ENCODE data around the gene MRI1. TPM values are rescaled to one million over a fixed set of nuclear protein-coding genes. Genes with fewer than 3 reads are reported as not detected.

MRI1 gene
- total RNA-seq (2022) (30.2 and 32.6 TPM in 2 replicates), Bru-seq, nascent RNA (percentile 56 among the genes with signal in this experiment), BruChase-seq, experiment 1, labeled RNA remaining after a 6-hour chase (percentile 72 among the genes with signal in this experiment), BruChase-seq, experiment 2, labeled RNA remaining after a 2-hour chase (percentile 76 among the genes with signal in this experiment)
- long read RNA-seq, partial matches to known transcripts = 0 of 10 reads
- long read RNA-seq, other reads (novel, unspliced or antisense) = 9 of 10 reads

- peak within 1 kb of the TSS; percentile 73 for H3K27ac Mint-ChIP-seq (ENCODE audit: unreplicated experiment)
- H3K27me3 Mint-ChIP-seq (ENCODE audit: unreplicated experiment) = no peaks in the 10 kb centered on the region
- peaks cover 36% of the 10 kb centered on the region for H3K36me3 Mint-ChIP-seq (ENCODE audit: insufficient read depth, unreplicated experiment)
- no peak for TF ChIP-seq CTCF (IDR thresholded peaks at IDR 0.05; ENCODE audit: unreplicated experiment)
- H3K9me3 Mint-ChIP-seq (ENCODE audit: low read depth, unreplicated experiment) = no peaks in the 10 kb centered on the region
- BruUV-seq (replicated peaks) = TSS peak; percentile 93
- CTCF ChIA-PET = interaction anchor here (0.5 to 1.1 kb wide), 4 partner anchors 9 to 367 kb away, joined by 3 to 4 read pairs (median 3); no protein-coding TSS in a partner anchor
- DNase-seq = peak; percentile 74
- intact Hi-C loops (cut with micrococcal nuclease; ENCODE audit: unreplicated experiment) = no loop called here
- peak within 1 kb of the TSS; percentile 69 for H3K4me3 Mint-ChIP-seq (ENCODE audit: low read depth, unreplicated experiment)
- peaks cover 11% of the 10 kb centered on the region for H3K4me1 Mint-ChIP-seq (ENCODE audit: low read depth, unreplicated experiment)
Observed at GRCh38 chr19:13764101-13764807, at the start of gene MRI1. MRI1 (plus strand) TSS chr19:13764522; CDS start chr19:13764589, 67 bp downstream.

GRCh38 chr19:13717194-13717643, 47.1 kb upstream of the MRI1 start:
- BruUV-seq (replicated peaks) = no TSS peak
- no peak overlapping the region for H3K27ac Mint-ChIP-seq (ENCODE audit: unreplicated experiment)
- H3K4me3 Mint-ChIP-seq (ENCODE audit: low read depth, unreplicated experiment) = no peak overlapping the region
- H3K9me3 Mint-ChIP-seq (ENCODE audit: low read depth, unreplicated experiment) = no peaks in the 10 kb centered on the region
- DNase-seq = no peak
- intact Hi-C loops (cut with micrococcal nuclease; ENCODE audit: unreplicated experiment) = no loop called here
- no peaks in the 10 kb centered on the region for H3K36me3 Mint-ChIP-seq (ENCODE audit: insufficient read depth, unreplicated experiment)
- TF ChIP-seq CTCF (IDR thresholded peaks at IDR 0.05; ENCODE audit: unreplicated experiment) = no peak
- no peaks in the 10 kb centered on the region for H3K4me1 Mint-ChIP-seq (ENCODE audit: low read depth, unreplicated experiment)
- CTCF ChIA-PET = interaction anchor here (0.6 kb wide), 1 partner anchor 155 kb away, joined by 3 read pairs; no protein-coding TSS in a partner anchor
- H3K27me3 Mint-ChIP-seq (ENCODE audit: unreplicated experiment) = no peaks in the 10 kb centered on the region

- peak; percentile 54 for DNase-seq
- no peak overlapping the region for H3K4me3 Mint-ChIP-seq (ENCODE audit: low read depth, unreplicated experiment)
- no peak overlapping the region for H3K27ac Mint-ChIP-seq (ENCODE audit: unreplicated experiment)
- no peaks in the 10 kb centered on the region for H3K27me3 Mint-ChIP-seq (ENCODE audit: unreplicated experiment)
- no peaks in the 10 kb centered on the region for H3K36me3 Mint-ChIP-seq (ENCODE audit: insufficient read depth, unreplicated experiment)
- no peaks in the 10 kb centered on the region for H3K4me1 Mint-ChIP-seq (ENCODE audit: low read depth, unreplicated experiment)
- intact Hi-C loops (cut with micrococcal nuclease; ENCODE audit: unreplicated experiment) = loop anchor here (1.0 to 2.0 kb wide), 2 partner anchors 97 to 122 kb away; no protein-coding TSS in a partner anchor
- CTCF ChIA-PET = interaction anchor here (0.6 to 1.1 kb wide), 6 partner anchors 37 to 741 kb away, joined by 3 to 13 read pairs (median 4); no protein-coding TSS in a partner anchor
- no TSS peak for BruUV-seq (replicated peaks)
- TF ChIP-seq CTCF (IDR thresholded peaks at IDR 0.05; ENCODE audit: unreplicated experiment) = peak; percentile 24
- H3K9me3 Mint-ChIP-seq (ENCODE audit: low read depth, unreplicated experiment) = no peaks in the 10 kb centered on the region
Observed at GRCh38 chr19:13718733-13719132, 45.6 kb upstream of the MRI1 start.

GRCh38 chr19:13722146-13722545, 42.2 kb upstream of the MRI1 start:
- H3K4me3 Mint-ChIP-seq (ENCODE audit: low read depth, unreplicated experiment) = no peak overlapping the region
- no peaks in the 10 kb centered on the region for H3K27me3 Mint-ChIP-seq (ENCODE audit: unreplicated experiment)
- no peaks in the 10 kb centered on the region for H3K4me1 Mint-ChIP-seq (ENCODE audit: low read depth, unreplicated experiment)
- CTCF ChIA-PET = interaction anchor here (0.9 kb wide), 1 partner anchor 25 kb away, joined by 3 read pairs; a partner anchor contains a TSS
- intact Hi-C loops (cut with micrococcal nuclease; ENCODE audit: unreplicated experiment) = no loop called here
- TF ChIP-seq CTCF (IDR thresholded peaks at IDR 0.05; ENCODE audit: unreplicated experiment) = no peak
- DNase-seq = no peak
- no TSS peak for BruUV-seq (replicated peaks)
- no peaks in the 10 kb centered on the region for H3K9me3 Mint-ChIP-seq (ENCODE audit: low read depth, unreplicated experiment)
- H3K27ac Mint-ChIP-seq (ENCODE audit: unreplicated experiment) = no peak overlapping the region
- H3K36me3 Mint-ChIP-seq (ENCODE audit: insufficient read depth, unreplicated experiment) = no peaks in the 10 kb centered on the region
